Ovary (tissue), 9 donors: ENCODE data around the gene LARP4B. TPM values are rescaled to one million over a fixed set of nuclear protein-coding genes. Genes with fewer than 3 reads are reported as not detected.

Experiments
- DNase-seq, 5 donors: peaks; one replicate each; pipeline ENCODE4 v3.0.0-alpha.2; 2019 to 2020
- H3K27ac ChIP-seq, 2 donors: fragments of 200-600 bp; one replicate each; pipeline versions ENCODE4 v1.5.1 to v1.8.0; 2019 to 2022
- H3K27me3 ChIP-seq: fragments of 200-600 bp; one replicate; pipeline ENCODE4 v1.8.0; 2022
- H3K36me3 ChIP-seq: fragments of 200-600 bp; sonication (generic); one replicate; pipeline ENCODE4 v1.5.1; 2019
- H3K4me1 ChIP-seq: one replicate; pipeline ENCODE4 v1.8.1; 2013; ENCODE audit warnings: mild to moderate bottlenecking, moderate library complexity; ENCODE audit not compliant: insufficient read depth
- H3K4me3 ChIP-seq: fragments of 200-600 bp; sonication (generic); one replicate; pipeline ENCODE4 v1.5.1; 2017
- H3K9me3 ChIP-seq, 2 donors: fragments of 200-600 bp in 1 of 2; sonication (generic) in 1 of 2; one replicate each; pipeline versions ENCODE4 v1.5.1 to v1.8.1; 2013 to 2019; ENCODE audit warnings: mild to moderate bottlenecking in 1 of 2, moderate library complexity in 1 of 2
- EP300 ChIP-seq: sonication (generic); formaldehyde crosslinking; IDR thresholded peaks from one replicate; pipeline ENCODE4 v1.6.1; 2017; ENCODE audit warnings: antibody characterized with exemption
- POLR2A ChIP-seq: fragments of 450-650 bp; IDR thresholded peaks from one replicate; pipeline ENCODE4 v1.6.1; 2017; ENCODE audit warnings: antibody characterized with exemption, mild to moderate bottlenecking, moderate library complexity
- WGBS, 3 donors: extraction: QIAGEN DNeasy Blood & Tissue Kit in 1 of 3; methylation state at CpG; one replicate each; pipeline versions ENCODE4 v1.1.5 to v1.1.7; 2013 to 2017; 5-methylcytosine and 5-hydroxymethylcytosine counted together
- intact Hi-C, 4 donors: fragments of 100-400 bp; cut with DNase I; formaldehyde crosslinking; loops; one replicate each; pipeline versions ENCODE4 v1.11.0 to v1.15.1; 2022 to 2023
- polyA plus RNA-seq, 2 donors: library from polyadenylated mRNA; stranded (reverse); fragments of 200-250 nt in 1 of 2; fragments of 350-450 nt in 1 of 2; fragmentation: Illumina TruSeq in 1 of 2; extraction: RNeasy Lipid Tissue Mini Kit (QIAGEN cat#74804) in 1 of 2; gene quantifications; one replicate each; pipeline ENCODE4 v1.2.3, GENCODE V29; 2013 to 2014
- total RNA-seq, 7 donors: library from RNA; depleted of rRNA in 2 of 7; stranded (reverse); fragments of >200 nt in 2 of 7; fragmentation: NEBNext Ultra II Directional in 3 of 7; extraction: Animal tissue kit (Norgen Biotek cat#: 25700) in 3 of 7; gene quantifications; one replicate each; pipeline versions ENCODE4 v1.1.0 to v1.2.4, GENCODE V29; 2016 to 2023
- TF ChIP-seq, protein P1 (sequence below), 3 donors: fragments of 450-650 bp in 2 of 3; fragments of 200-600 bp in 1 of 3; IDR thresholded peaks; one replicate each; pipeline versions ENCODE4 v1.5.1 to v1.8.0; 2016 to 2022; ENCODE audit warnings: antibody characterized with exemption in 3 of 3, mild to moderate bottlenecking in 1 of 3
- donor health status: DM: no; HTN: no; CAD: no; lungs with moderate emphysema.
- donor health status: DM: no; HTN: no; CAD: no.
- donor health status: Bipolar disorder and iron deficiency.
- donor health status: DM: yes; HTN: yes; CAD: no.
- donor health status: DM: no; HTN: no; CAD: no.
- donor health status: DM: yes; HTN: yes; CAD: no.

The LARP4B gene
- total and polyA plus RNA-seq, 9 donors, result 14.4 to 77.8 (median 54.4) TPM

DNA sequence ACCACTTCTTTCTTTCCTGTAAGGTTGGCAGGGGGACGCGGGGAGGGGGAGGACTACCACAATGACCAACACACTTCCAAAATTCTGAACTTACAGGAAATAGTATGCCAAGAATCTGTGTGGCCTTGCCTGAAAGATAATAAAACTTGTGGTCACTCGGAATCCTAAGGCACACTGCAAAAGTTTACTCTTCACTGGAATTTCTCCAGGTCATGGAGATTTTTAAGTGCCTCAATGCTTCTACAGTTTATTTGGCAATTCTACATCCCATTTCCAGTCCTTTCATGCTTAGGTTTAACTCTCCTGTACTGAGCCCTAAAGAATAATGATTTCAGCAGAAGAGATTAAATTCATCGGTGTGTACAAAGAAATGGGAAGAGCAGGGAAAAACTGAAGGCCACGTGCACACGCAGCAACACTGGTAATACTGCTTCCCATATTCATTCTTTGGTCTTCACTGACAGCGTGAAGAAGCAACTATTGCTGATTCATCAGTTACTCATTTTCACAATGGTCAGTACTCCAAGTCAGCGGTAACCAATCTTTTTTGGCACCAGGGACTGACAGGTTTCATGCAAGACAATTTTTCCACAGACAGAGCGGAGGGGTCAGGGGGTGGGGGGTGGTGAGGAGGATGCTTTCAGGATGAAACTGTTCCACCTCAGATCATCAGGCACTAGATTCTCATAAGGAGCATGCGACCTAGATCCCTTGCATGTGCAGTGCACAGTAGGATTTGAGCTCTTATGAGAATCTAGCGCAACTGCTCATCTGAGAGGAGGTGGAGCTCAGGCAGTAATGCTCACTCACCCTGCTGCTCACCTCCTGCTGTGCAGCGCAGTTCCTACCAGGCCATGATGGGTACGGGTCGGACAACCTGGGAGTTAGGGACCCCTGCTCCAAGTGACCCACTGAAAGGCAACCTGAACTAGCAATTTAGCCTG is 9.8 kb downstream of the LARP4B start:
- no peaks in the 10 kb centered on the region for H3K36me3 ChIP-seq
- intact Hi-C loops, result no loop called here
- H3K4me1 ChIP-seq, result peaks cover 9% of the 10 kb centered on the region
- H3K4me3 ChIP-seq, result no peak overlapping the region
- WGBS, 3 donors, result 56 to 67% (median 56%) methylated on average over 14 of the region's 14 CpGs
- no peaks in the 10 kb centered on the region for H3K9me3 ChIP-seq
- no peak overlapping the region for H3K27ac ChIP-seq
- no peaks in the 10 kb centered on the region for H3K27me3 ChIP-seq
- DNase-seq, result no peak
- TF ChIP-seq, protein P1, sequence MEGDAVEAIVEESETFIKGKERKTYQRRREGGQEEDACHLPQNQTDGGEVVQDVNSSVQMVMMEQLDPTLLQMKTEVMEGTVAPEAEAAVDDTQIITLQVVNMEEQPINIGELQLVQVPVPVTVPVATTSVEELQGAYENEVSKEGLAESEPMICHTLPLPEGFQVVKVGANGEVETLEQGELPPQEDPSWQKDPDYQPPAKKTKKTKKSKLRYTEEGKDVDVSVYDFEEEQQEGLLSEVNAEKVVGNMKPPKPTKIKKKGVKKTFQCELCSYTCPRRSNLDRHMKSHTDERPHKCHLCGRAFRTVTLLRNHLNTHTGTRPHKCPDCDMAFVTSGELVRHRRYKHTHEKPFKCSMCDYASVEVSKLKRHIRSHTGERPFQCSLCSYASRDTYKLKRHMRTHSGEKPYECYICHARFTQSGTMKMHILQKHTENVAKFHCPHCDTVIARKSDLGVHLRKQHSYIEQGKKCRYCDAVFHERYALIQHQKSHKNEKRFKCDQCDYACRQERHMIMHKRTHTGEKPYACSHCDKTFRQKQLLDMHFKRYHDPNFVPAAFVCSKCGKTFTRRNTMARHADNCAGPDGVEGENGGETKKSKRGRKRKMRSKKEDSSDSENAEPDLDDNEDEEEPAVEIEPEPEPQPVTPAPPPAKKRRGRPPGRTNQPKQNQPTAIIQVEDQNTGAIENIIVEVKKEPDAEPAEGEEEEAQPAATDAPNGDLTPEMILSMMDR (IDR thresholded peaks at IDR 0.05), result no peak
- TF ChIP-seq EP300 (no peak), POLR2A (no peak)

DNA sequence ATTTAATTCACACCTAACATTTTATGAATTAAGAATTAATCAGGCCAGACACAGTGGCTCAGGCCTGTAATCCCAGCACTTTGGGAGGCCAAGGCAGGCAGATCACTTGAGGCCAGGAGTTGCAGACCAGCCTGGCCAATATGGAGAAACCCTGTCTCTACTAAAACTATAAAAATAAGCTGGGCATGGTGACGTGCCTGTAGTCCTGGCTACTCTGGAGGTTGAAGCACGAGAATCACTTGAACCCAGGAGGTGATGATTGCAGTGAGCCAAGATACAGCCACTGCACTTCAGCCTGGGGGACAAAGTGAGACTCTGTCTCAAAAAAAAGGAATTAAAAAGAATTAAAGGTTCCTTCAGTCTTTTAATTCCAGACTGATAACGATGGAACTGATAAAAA is 11.1 kb downstream of the LARP4B start:
- H3K9me3 ChIP-seq, result no peaks in the 10 kb centered on the region
- no peak overlapping the region for H3K4me3 ChIP-seq
- 75 to 81% (median 75%) methylated on average over 3 of the region's 3 CpGs for WGBS, 3 donors
- H3K27ac ChIP-seq, result no peak overlapping the region
- TF ChIP-seq POLR2A (no peak), EP300 (no peak)
- TF ChIP-seq, protein P1 (IDR thresholded peaks at IDR 0.05), result no peak
- peaks cover 9% of the 10 kb centered on the region for H3K4me1 ChIP-seq
- no peaks in the 10 kb centered on the region for H3K27me3 ChIP-seq
- intact Hi-C loops, result no loop called here
- no peaks in the 10 kb centered on the region for H3K36me3 ChIP-seq
- DNase-seq, result no peak

DNA sequence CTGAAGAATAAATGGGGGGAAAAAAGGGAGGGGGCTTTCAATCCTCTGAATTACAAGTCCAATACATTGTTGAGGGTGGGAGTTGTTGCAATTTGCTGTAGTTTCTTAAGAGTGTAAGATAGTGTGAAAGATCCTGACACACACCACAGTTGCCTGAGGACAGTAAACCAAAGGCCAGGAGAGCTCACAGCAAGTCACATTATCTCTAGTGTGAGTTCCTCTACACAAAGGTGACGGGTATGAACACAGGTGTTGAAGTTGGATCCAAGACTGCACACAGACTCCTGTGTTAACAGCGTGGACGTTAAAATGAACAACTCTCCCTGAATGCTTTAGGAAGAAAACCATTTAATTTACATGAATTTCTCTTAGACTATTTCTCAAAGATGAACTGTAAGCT is 12.0 kb downstream of the LARP4B start:
- intact Hi-C loops, result no loop called here

DNA sequence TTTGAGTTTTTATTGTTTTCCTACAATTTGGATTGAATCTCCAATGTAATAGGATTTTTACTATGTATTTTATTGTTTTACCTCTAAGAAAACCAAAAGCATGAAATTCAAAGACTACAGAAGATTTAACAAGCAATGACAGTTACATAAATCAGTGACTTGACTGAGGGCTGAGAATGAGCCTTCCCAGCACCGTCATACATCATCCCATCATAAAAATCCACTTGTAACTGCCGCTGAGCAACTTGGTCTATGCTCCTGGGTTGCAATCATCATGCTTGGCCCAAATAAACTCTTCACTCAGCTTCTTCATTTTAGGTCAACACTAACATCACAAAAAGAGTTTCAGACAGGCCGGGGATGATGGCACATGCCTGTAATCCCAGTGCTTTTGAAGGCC is 13.5 kb downstream of the LARP4B start:
- Histone ChIP-seq H3K4me1 (peaks cover 9% of the 10 kb centered on the region), H3K27ac (no peak overlapping the region), H3K27me3 (no peaks in the 10 kb centered on the region), H3K36me3 (no peaks in the 10 kb centered on the region), H3K9me3 (no peaks in the 10 kb centered on the region), H3K4me3 (no peak overlapping the region)
- intact Hi-C loops, result no loop called here
- DNase-seq, result no peak
- 96 to 97% (median 96%) methylated on average over 3 of the region's 3 CpGs for WGBS, 3 donors
- no peak for TF ChIP-seq EP300
- TF ChIP-seq, protein P1 (IDR thresholded peaks at IDR 0.05), result no peak
- TF ChIP-seq POLR2A, result no peak

More for the DNA sequence above, 12.0 kb downstream of the LARP4B start:
- no peaks in the 10 kb centered on the region for H3K9me3 ChIP-seq
- no peak overlapping the region for H3K4me3 ChIP-seq
- no peaks in the 10 kb centered on the region for H3K27me3 ChIP-seq
- TF ChIP-seq EP300 (no peak), POLR2A (no peak)
- TF ChIP-seq, protein P1 (IDR thresholded peaks at IDR 0.05), result no peak
- WGBS, 3 donors, result 86 to 90% (median 88%) methylated on average over 3 of the region's 3 CpGs
- H3K27ac ChIP-seq, result no peak overlapping the region
- H3K4me1 ChIP-seq, result peaks cover 9% of the 10 kb centered on the region
- H3K36me3 ChIP-seq, result no peaks in the 10 kb centered on the region
- no peak for DNase-seq
